ENCODE measurements around the gene ARSK. TPM values are rescaled to one million over a fixed set of nuclear protein-coding genes. Genes with fewer than 3 reads are reported as not detected.

The ARSK gene
- polyA plus RNA-seq, 1 of the 3 experiments (the other 2 are of a cell fraction), result 5.6 TPM

DNA sequence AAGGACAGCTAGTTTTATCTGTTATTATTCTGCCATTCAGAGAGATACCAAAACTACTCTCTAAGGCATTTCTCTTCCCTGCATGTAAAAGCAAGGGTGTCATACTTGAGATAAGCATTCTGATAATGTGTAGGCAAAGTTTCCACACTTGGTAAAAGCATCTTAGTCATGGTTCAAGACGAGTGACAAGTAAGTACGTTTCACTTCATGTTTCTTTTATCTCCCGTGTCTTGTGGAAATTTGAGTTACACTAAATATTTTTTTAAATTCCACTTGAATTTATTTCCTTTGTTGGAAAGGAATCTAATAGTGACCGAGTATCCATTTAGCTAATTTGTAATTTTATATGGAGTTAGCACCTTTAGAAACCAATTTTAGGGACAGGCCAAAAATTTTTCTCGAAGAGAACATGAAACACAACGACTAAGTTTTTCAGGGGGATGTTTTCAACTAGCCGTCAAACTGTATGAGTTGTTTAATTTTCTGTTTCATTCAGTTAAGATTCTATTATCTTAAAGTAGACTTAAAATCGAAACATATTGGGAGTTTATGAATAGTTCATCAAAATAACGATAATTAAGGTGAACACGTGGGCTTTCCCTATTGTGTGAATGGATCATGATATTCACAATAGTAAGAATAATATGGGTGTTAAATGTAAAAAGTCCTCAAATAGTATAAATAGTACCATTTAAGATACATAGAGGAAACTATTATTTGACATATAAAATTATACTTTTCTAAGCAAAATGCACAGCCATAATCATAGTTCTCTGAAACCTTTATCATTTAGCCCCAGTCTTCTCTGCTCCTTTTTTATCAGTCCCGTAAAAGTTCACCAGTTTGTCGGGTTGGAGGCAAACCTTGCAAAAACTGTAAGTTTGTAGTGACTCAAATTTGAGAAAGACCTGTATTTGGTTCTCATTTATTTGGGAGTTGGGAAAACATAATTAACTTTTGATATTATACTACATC, 93.3 kb downstream of the ARSK start (continued):
- TF ChIP-seq ZBTB33 (IDR thresholded peaks at IDR 0.05; ENCODE audit: borderline replicate concordance, low read depth), result no peak
- TF ChIP-seq TAF1 (IDR thresholded peaks at IDR 0.05; ENCODE audit: borderline replicate concordance, low read depth, low read length), result no peak

GRCh38 chr5:95649274-95649673, 94.4 kb downstream of the ARSK start:
- no peak for DNase-seq
- H3K27me3 ChIP-seq (ENCODE audit: insufficient read depth), result no peaks in the 10 kb centered on the region
- H3K9me3 ChIP-seq, result no peaks in the 10 kb centered on the region
- TF ChIP-seq, protein P1, sequence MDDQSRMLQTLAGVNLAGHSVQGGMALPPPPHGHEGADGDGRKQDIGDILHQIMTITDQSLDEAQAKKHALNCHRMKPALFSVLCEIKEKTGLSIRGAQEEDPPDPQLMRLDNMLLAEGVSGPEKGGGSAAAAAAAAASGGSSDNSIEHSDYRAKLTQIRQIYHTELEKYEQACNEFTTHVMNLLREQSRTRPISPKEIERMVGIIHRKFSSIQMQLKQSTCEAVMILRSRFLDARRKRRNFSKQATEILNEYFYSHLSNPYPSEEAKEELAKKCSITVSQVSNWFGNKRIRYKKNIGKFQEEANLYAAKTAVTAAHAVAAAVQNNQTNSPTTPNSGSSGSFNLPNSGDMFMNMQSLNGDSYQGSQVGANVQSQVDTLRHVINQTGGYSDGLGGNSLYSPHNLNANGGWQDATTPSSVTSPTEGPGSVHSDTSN (IDR thresholded peaks at IDR 0.05), result no peak
- TF ChIP-seq NRF1 (IDR thresholded peaks at IDR 0.05; ENCODE audit: low read depth, low read length) (no peak), TCF12 (IDR thresholded peaks at IDR 0.05) (no peak), SMC3 (IDR thresholded peaks at IDR 0.05; ENCODE audit: low read depth, low read length) (no peak), POLR2AphosphoS5 (IDR thresholded peaks at IDR 0.05; ENCODE audit: low read depth, low read length) (no peak), ELF1 (IDR thresholded peaks at IDR 0.05) (no peak), JUND (IDR thresholded peaks at IDR 0.05) (no peak), RCOR1 (IDR thresholded peaks at IDR 0.05; ENCODE audit: low read length) (no peak), SIN3A (IDR thresholded peaks at IDR 0.05; ENCODE audit: borderline replicate concordance, low read depth, low read length) (no peak), CHD2 (IDR thresholded peaks at IDR 0.05; ENCODE audit: low read length, partially characterized antibody) (no peak), RAD21 (IDR thresholded peaks at IDR 0.05; ENCODE audit: low read length) (no peak), MXI1 (IDR thresholded peaks at IDR 0.05; ENCODE audit: low read depth, low read length) (no peak), GATA2 (CRISPR knock-in tag; IDR thresholded peaks at IDR 0.05) (no peak), FOSL2 (IDR thresholded peaks at IDR 0.05; ENCODE audit: borderline replicate concordance, low read depth) (no peak), EZH2phosphoT487 (IDR thresholded peaks at IDR 0.05; ENCODE audit: borderline replicate concordance, low read depth) (no peak)
- TF ChIP-seq, protein P2, sequence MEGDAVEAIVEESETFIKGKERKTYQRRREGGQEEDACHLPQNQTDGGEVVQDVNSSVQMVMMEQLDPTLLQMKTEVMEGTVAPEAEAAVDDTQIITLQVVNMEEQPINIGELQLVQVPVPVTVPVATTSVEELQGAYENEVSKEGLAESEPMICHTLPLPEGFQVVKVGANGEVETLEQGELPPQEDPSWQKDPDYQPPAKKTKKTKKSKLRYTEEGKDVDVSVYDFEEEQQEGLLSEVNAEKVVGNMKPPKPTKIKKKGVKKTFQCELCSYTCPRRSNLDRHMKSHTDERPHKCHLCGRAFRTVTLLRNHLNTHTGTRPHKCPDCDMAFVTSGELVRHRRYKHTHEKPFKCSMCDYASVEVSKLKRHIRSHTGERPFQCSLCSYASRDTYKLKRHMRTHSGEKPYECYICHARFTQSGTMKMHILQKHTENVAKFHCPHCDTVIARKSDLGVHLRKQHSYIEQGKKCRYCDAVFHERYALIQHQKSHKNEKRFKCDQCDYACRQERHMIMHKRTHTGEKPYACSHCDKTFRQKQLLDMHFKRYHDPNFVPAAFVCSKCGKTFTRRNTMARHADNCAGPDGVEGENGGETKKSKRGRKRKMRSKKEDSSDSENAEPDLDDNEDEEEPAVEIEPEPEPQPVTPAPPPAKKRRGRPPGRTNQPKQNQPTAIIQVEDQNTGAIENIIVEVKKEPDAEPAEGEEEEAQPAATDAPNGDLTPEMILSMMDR (IDR thresholded peaks at IDR 0.05), result no peak
- no peaks in the 10 kb centered on the region for H4K20me1 ChIP-seq (ENCODE audit: insufficient read depth)
- H3F3A ChIP-seq (replicated peaks; ENCODE audit: insufficient read depth), result peaks cover 13% of the 10 kb centered on the region
- ChIA-PET POLR2A (no interaction called here), CTCF (interaction anchor here (1.7 kb wide), 1 partner anchor 15 kb away, joined by 7 read pairs; no protein-coding TSS in a partner anchor)
- no peaks in the 10 kb centered on the region for H3K36me3 ChIP-seq (replicated peaks in 1 of 2; ENCODE audit: control insufficient read depth in 1 of 2, insufficient read depth in 2 of 2, low read length in 1 of 2)
- no peak overlapping the region for H3K9ac ChIP-seq
- H3K79me2 ChIP-seq (ENCODE audit: insufficient read depth), result no peaks in the 10 kb centered on the region
- no peak overlapping the region for H3K4me3 ChIP-seq (ENCODE audit: low read depth in 2 of 2, low read length in 1 of 2)
- no peak overlapping the region for H3K27ac ChIP-seq (ENCODE audit: low read depth in 2 of 2, low read length in 1 of 2)
- peaks cover 0 to 6% of the 10 kb centered on the region in 2 experiments; a peak in 2 of 4 replicates for H3K4me1 ChIP-seq (ENCODE audit: control insufficient read depth in 1 of 2, insufficient read depth in 2 of 2, low read depth in 1 of 2, low read length in 1 of 2)
- no peaks in the 10 kb centered on the region for H3K9me2 ChIP-seq
- no peak overlapping the region for H3K4me2 ChIP-seq
- no peak overlapping the region for H2AFZ ChIP-seq (ENCODE audit: low read depth)

Data from SK-N-SH (cell line).